Nephron (organoid): ENCODE results near the gene ABCF1.

Experiments
- H3K27ac Mint-ChIP-seq, 3 experiments: 2 replicates each; pipeline ENCODE4 v1.8.0; 2020; ENCODE audit warnings: mixed read lengths in 3 of 3, mild to moderate bottlenecking in 2 of 3, moderate library complexity in 1 of 3
- H3K27me3 Mint-ChIP-seq: 2 replicates; pipeline ENCODE4 v1.8.0; 2021; ENCODE audit warnings: low read depth, mild to moderate bottlenecking, moderate library complexity, mixed read lengths
- H3K36me3 Mint-ChIP-seq: 2 replicates; pipeline ENCODE4 v1.8.0; 2020; ENCODE audit warnings: low read depth, mixed read lengths
- H3K4me1 Mint-ChIP-seq: 2 replicates; pipeline ENCODE4 v1.8.0; 2020; ENCODE audit warnings: mixed read lengths
- H3K4me3 Mint-ChIP-seq, 3 experiments: 2 replicates each; pipeline ENCODE4 v1.8.0; 2020; ENCODE audit warnings: mild to moderate bottlenecking in 3 of 3, mixed read lengths in 3 of 3, moderate library complexity in 2 of 3
- H3K9me3 Mint-ChIP-seq: 2 replicates; pipeline ENCODE4 v1.8.0; 2020; ENCODE audit warnings: mixed read lengths
- TF ChIP-seq, protein P1 (sequence below), 3 experiments: fragments of 200-600 bp; sonication (generic); IDR thresholded peaks; one replicate each; pipeline ENCODE4 v1.5.0; 2021; ENCODE audit warnings: antibody characterized with exemption in 3 of 3; ENCODE audit not compliant: unreplicated experiment in 3 of 3

Gene ABCF1

DNA sequence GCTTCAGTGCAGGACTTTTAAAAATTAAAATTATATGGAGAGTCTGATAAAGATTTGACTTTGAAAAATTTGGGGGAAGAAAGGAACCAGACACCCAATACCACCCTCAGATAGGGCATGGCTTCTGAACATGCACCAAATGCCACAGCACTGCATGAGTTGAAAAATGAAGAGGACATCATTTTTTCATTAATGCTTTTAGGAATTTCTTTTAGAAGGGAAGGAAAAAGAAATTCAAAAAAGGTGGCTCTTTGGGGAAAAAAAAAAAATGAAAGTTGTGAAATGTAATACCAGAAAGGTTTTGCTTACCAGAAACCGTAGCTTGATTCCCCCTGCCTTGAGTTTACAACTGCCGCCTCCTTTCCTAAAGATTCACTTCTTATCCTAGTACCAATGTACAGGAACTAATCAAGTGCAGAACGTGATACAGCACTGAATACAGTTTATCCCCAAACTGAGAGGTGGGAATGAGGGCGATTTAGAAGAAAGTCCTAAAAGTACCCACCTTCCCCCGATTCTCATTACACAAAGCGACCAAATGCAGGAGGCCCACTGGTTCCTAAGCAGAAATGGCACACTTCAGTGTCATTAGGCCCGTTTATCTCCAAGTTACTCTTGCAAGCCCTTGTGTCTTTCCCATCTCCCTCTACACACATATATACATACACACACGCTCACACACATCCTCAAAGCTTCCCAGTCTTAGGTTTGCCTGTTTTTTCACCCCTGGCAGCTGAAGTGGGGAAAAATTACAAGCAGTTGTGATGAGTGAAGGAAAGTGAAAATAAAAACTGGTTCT is 43.0 kb downstream of the ABCF1 start:
- Mint-ChIP-seq H3K36me3 (peaks cover 45% of the 10 kb centered on the region), H3K27me3 (peaks cover 5% of the 10 kb centered on the region), H3K9me3 (peaks cover 3% of the 10 kb centered on the region), H3K27ac (peak overlapping the region; percentile 100), H3K4me1 (peaks cover 53% of the 10 kb centered on the region), H3K4me3 (peak overlapping the region; percentile 96 to 99 (median 97))
- TF ChIP-seq, protein P1, sequence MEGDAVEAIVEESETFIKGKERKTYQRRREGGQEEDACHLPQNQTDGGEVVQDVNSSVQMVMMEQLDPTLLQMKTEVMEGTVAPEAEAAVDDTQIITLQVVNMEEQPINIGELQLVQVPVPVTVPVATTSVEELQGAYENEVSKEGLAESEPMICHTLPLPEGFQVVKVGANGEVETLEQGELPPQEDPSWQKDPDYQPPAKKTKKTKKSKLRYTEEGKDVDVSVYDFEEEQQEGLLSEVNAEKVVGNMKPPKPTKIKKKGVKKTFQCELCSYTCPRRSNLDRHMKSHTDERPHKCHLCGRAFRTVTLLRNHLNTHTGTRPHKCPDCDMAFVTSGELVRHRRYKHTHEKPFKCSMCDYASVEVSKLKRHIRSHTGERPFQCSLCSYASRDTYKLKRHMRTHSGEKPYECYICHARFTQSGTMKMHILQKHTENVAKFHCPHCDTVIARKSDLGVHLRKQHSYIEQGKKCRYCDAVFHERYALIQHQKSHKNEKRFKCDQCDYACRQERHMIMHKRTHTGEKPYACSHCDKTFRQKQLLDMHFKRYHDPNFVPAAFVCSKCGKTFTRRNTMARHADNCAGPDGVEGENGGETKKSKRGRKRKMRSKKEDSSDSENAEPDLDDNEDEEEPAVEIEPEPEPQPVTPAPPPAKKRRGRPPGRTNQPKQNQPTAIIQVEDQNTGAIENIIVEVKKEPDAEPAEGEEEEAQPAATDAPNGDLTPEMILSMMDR (IDR thresholded peaks at IDR 0.05; ENCODE audit: unreplicated experiment in 3 of 3): no peak

DNA sequence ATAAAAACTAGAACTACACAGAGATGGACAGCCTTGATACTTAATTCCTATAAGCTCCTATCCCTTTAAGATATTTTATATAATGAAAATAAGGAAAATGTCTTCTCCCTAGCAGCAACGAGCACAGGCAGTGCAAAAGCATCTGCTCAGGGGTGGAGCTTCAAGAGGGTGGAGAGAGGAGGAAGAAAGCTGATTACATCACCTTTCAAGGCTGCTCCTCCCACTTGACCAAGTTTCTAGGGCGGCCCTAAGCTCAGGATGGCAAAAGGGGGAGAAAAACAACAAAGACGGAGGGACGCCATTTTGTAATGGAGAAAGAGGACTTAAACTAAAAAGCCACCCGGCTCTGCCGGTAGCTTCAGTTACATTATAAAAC is 43.6 kb downstream of the ABCF1 start:
- Mint-ChIP-seq H3K9me3 (peaks cover 3% of the 10 kb centered on the region), H3K27ac (peak overlapping the region; percentile 100), H3K4me3 (peak overlapping the region; percentile 96 to 99 (median 97)), H3K36me3 (peaks cover 44% of the 10 kb centered on the region), H3K27me3 (peaks cover 5% of the 10 kb centered on the region), H3K4me1 (peaks cover 49% of the 10 kb centered on the region)
- TF ChIP-seq, protein P1 (IDR thresholded peaks at IDR 0.05; ENCODE audit: unreplicated experiment in 3 of 3): no peak

DNA sequence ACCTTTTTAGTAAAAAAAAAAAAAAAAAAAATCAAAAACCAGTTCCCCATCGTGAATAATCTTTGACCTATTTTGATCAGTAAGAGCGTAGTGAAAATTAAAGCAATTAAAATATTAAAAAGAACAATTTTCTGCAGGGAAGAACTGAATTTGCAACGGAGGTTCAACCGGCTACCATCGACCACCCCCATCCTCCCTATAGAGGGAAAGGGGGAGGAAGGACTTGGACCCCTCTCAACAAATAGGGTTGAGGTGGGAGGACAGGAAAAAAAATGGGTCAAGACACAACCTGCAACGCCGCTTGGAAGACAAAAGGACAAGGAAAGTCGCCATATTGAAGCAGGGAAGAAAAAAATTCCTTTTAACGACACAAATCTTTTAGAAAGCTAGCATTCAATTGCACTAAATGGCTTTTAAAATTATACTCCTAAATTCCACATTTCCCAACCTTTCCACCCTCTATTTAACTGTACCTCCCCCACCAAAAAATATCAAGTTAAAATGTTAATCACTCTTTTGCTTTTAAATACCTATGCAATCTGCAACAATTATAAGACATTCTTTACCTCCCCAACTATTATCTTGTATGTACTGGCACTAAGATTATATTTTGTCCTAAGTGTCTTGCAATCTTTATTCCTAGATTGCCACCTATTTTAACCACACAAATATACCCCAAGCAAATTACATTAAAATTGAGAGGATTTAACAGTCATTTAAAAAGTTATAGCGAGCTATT is 44.1 kb downstream of the ABCF1 start:
- peak overlapping the region; percentile 96 to 99 (median 97) for H3K4me3 Mint-ChIP-seq
- TF ChIP-seq, protein P1 (IDR thresholded peaks at IDR 0.05; ENCODE audit: unreplicated experiment in 3 of 3): no peak
- H3K36me3 Mint-ChIP-seq: peaks cover 40% of the 10 kb centered on the region
- H3K27me3 Mint-ChIP-seq: peaks cover 5% of the 10 kb centered on the region
- peak overlapping the region; percentile 100 for H3K27ac Mint-ChIP-seq
- H3K9me3 Mint-ChIP-seq: peaks cover 3% of the 10 kb centered on the region
- H3K4me1 Mint-ChIP-seq: peaks cover 44% of the 10 kb centered on the region

DNA sequence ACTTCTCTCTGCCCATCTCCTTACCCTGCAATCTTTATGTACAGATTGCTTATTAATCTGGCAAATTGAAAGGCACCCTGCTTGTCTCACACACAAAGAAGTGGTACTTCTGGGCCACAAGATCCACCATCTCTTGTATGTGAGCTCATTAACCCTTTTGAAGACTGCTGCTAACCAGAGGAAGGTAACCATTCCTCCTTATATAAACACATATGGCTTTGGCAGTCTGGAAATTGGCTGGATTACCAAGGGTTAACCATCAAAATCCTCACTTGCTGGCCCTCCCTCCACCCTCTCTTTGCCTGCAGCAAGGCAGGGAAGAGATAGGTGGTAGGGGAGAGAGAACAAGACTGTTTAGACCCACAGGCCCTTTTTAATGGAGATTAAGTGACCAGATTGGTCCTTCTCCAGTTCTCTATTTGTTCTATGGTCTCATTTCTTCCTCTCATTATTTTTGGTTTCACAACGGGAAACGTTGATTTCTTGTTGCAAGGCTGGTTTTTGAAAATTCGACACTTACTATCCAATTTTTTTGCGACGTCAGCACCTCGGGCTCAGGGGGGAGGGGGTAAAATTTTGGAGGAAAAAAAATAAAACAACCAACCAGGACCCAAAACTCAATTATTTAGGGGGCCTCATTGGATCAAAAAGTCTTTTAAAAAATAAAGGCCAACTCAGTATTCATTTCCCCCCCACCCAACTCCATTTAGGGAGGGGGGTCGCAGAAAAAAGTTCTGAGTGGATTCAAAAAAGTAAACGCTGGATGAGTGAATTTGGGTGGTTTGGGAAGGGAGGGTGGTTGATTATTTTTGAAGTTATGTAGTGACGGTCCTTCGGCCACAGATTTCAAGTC is 44.9 kb downstream of the ABCF1 start:
- H3K4me3 Mint-ChIP-seq: peak overlapping the region; percentile 96 to 99 (median 97)
- peaks cover 39% of the 10 kb centered on the region for H3K36me3 Mint-ChIP-seq
- peaks cover 3% of the 10 kb centered on the region for H3K9me3 Mint-ChIP-seq
- H3K27ac Mint-ChIP-seq: peak overlapping the region; percentile 100
- peaks cover 5% of the 10 kb centered on the region for H3K27me3 Mint-ChIP-seq
- H3K4me1 Mint-ChIP-seq: peaks cover 40% of the 10 kb centered on the region
- TF ChIP-seq, protein P1 (IDR thresholded peaks at IDR 0.05; ENCODE audit: unreplicated experiment in 3 of 3): no peak

DNA sequence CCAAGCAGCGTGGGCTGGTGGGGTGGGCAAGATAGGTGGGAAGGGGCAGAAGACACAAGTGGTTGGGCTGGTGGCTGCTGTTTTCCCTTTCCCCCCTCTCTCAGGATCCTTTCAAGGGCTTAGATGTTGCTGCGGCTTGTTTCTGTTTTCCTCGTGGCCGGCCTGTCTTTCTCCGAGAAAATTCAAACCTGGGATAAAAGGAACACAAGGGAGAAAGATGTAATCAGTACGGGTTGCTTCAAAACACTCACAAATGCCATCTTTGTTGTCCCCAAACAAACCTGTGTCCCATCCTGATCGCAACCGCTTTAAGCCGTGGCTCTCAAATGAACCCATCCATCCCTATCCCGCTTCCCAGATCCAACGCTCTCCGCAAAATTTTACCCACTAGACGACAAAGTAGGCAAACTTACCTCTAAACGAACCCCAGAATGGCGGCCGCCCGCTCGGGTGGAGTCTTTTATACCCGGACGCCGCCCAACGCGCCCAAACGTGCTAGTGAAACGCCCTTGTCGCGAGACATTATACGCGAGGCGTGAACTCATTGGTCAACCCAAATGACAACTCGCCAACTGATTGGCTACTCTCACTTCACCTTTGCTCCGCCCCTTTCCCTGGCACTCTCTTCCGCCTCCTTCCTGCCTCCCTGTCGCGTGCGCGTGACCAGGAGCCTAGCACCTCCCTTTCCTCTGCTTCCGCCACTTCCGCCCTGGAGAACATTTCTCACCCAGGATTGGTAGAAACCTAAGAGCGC is 45.7 kb downstream of the ABCF1 start, which contains the start of gene PPP1R10:
PPP1R10 (minus strand) TSS at position 433 of the 754 bp plus-strand sequence. CDS start 7,299 bp downstream, outside the sequence.
- peaks cover 39% of the 10 kb centered on the region for H3K36me3 Mint-ChIP-seq
- peaks cover 32% of the 10 kb centered on the region for H3K4me1 Mint-ChIP-seq
- H3K27me3 Mint-ChIP-seq: peaks cover 5% of the 10 kb centered on the region
- TF ChIP-seq, protein P1 (IDR thresholded peaks at IDR 0.05; ENCODE audit: unreplicated experiment in 3 of 3): no peak
- H3K27ac Mint-ChIP-seq: peak within 1 kb of the TSS; percentile 100
- peak within 1 kb of the TSS; percentile 96 to 99 (median 97) for H3K4me3 Mint-ChIP-seq
- peaks cover 3% of the 10 kb centered on the region for H3K9me3 Mint-ChIP-seq
